Naive thymus-derived CD8-positive, alpha-beta T cell (primary cell): ENCODE data around the gene HYLS1. TPM values are rescaled to one million over a fixed set of nuclear protein-coding genes. Genes with fewer than 3 reads are reported as not detected.
"Not testable (repeated sequence)": the region's sequence is repeated elsewhere in the genome, so short reads cannot be mapped to it uniquely, and the experiment has no call there.

ENCODE experiments used
- ATAC-seq, 2 donors: fragments of 150-1000 bp; cut with Tn5 transposase in 1 of 2; sonication (Bioruptor Pico), chemical (Tn5 transposase) in 1 of 2; 1 replicate in 1 of 2; 2 replicates in 1 of 2; pipeline ENCODE4 v1.10.0; 2021; ENCODE audit warnings: mild to moderate bottlenecking in 2 of 2, moderate library complexity in 2 of 2
- POLR2A ChIA-PET: fragments of 350-600 bp; sonication (Branson Sonifier 250); formaldehyde crosslinking; loops from one replicate; lab custom pipeline; 2021; ENCODE audit warnings: antibody characterized with exemption; lab: Charles Lee
- DNase-seq, 10 donors: peaks; one replicate each; pipeline versions ENCODE4 v3.0.0 to v3.0.0-alpha.2; 2020 to 2022
- H3K27ac Mint-ChIP-seq, 10 donors: one replicate each; pipeline ENCODE4 v1.8.0; 2020 to 2022; ENCODE audit warnings: mild to moderate bottlenecking in 10 of 10, mixed read lengths in 10 of 10, moderate library complexity in 4 of 10, inconsistent platforms in 1 of 10
- H3K27me3 Mint-ChIP-seq, 5 donors: one replicate each; pipeline ENCODE4 v1.8.0; 2021 to 2022; ENCODE audit warnings: mixed read lengths in 5 of 5
- H3K36me3 Mint-ChIP-seq, 3 donors: one replicate each; pipeline ENCODE4 v1.8.0; 2020 to 2022; ENCODE audit warnings: mixed read lengths in 3 of 3, mild to moderate bottlenecking in 2 of 3, inconsistent platforms in 1 of 3
- H3K4me1 Mint-ChIP-seq, 4 donors: one replicate each; pipeline ENCODE4 v1.8.0; 2021 to 2022; ENCODE audit warnings: mixed read lengths in 4 of 4
- H3K4me3 Mint-ChIP-seq, 10 donors: one replicate each; pipeline ENCODE4 v1.8.0; 2020 to 2022; ENCODE audit warnings: mild to moderate bottlenecking in 10 of 10, mixed read lengths in 10 of 10, moderate library complexity in 6 of 10, inconsistent platforms in 1 of 10
- H3K9me3 Mint-ChIP-seq, 9 donors: one replicate each; pipeline ENCODE4 v1.8.0; 2020 to 2022; ENCODE audit warnings: mixed read lengths in 9 of 9, mild to moderate bottlenecking in 3 of 9, inconsistent platforms in 1 of 9, moderate library complexity in 1 of 9
- polyA plus RNA-seq, 3 donors: library from polyadenylated mRNA; unstranded; fragments of 300-500 nt; fragmentation: Illumina TruSeq; gene quantifications; one replicate each; pipeline ENCODE4 v1.2.3, GENCODE V29; 2021
- total RNA-seq, 8 experiments: library from RNA in 2 of 8; stranded (reverse) in 2 of 8; gene quantifications; one replicate each; pipeline ENCODE4 v1.2.3 and lab custom pipeline; 2021 to 2026

HYLS1 gene
- total RNA-seq (1 to 10 TPM; 4.8 to 5.1 TPM), polyA plus RNA-seq (1 to 10 TPM; 4.1 to 7.5 (median 4.4) TPM), total RNA-seq (lab: John Stamatoyannopoulos, UW) (0 to 6.3 (median 2.5) reads per million in 6 experiments)

- H3K36me3 Mint-ChIP-seq: peaks cover 0 to 11% (median 0%) of the 10 kb centered on the region in 3 donors
- H3K27ac Mint-ChIP-seq: peak within 1 kb of the TSS; percentile 92 to 98 (median 96)
- peaks cover 0 to 4% (median 0%) of the 10 kb centered on the region in 9 donors for H3K9me3 Mint-ChIP-seq
- H3K4me1 Mint-ChIP-seq: peaks cover 15 to 34% (median 28%) of the 10 kb centered on the region in 4 donors
- POLR2A ChIA-PET: interaction anchor here (0.5 to 2.2 kb wide), 12 partner anchors 8 to 412 kb away, joined by 3 to 38 read pairs (median 5); partner anchors contain the start of genes CHEK1, DDX25, EI24 and FAM118B
- peak within 1 kb of the TSS; percentile 86 to 97 (median 95) for H3K4me3 Mint-ChIP-seq
- H3K27me3 Mint-ChIP-seq: peaks cover 0 to 3% (median 0%) of the 10 kb centered on the region in 5 donors
- ATAC-seq (peak; percentile 90 to 91), DNase-seq (peak; percentile 87 to 99 (median 94))
Measured at GRCh38 chr11:125887373-125888324, at the start of gene HYLS1. TSS of gene HYLS1 (plus strand) at chr11:125887668. CDS start at chr11:125899369, 11,701 bp downstream.

GRCh38 chr11:125842321-125842948 lies 45.0 kb upstream of the HYLS1 start:
- POLR2A ChIA-PET: no interaction called here
- no peak for ATAC-seq
- H3K4me3 Mint-ChIP-seq: no peak overlapping the region
- peaks cover 15 to 40% (median 25%) of the 10 kb centered on the region in 9 donors for H3K9me3 Mint-ChIP-seq
- no peak overlapping the region for H3K27ac Mint-ChIP-seq
- H3K36me3 Mint-ChIP-seq: peaks cover 0 to 29% (median 10%) of the 10 kb centered on the region in 3 donors
- H3K4me1 Mint-ChIP-seq: no peaks in the 10 kb centered on the region
- peaks cover 7 to 22% (median 17%) of the 10 kb centered on the region in 5 donors for H3K27me3 Mint-ChIP-seq
- no peak for DNase-seq

DNA sequence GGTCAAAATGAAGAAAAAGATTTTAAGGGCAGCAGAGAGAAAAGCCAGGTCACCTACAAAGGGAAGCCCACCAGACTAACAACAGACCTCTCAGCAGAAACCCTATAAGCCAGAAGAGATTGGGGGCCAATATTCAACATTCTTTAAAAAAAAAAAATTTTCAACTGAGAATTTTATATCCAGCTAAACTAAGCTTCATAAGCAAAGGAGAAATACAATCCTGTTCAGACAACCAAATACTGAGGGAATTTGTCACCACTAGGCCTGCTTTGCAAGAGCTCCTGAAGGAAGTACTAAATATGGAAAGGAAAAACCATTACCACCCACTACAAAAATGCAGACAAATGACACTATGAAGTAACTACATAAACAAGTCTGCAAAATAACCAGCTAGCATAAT lies 41.3 kb upstream of the HYLS1 start:
- Mint-ChIP-seq H3K27me3 (peaks cover 0 to 19% (median 15%) of the 10 kb centered on the region in 5 donors), H3K9me3 (peaks cover 20 to 56% (median 37%) of the 10 kb centered on the region in 9 donors), H3K27ac (no peak overlapping the region), H3K36me3 (peaks cover 2 to 35% (median 13%) of the 10 kb centered on the region in 3 donors), H3K4me3 (no peak overlapping the region), H3K4me1 (no peaks in the 10 kb centered on the region)
- DNase-seq (no peak), ATAC-seq (no peak)
- POLR2A ChIA-PET: no interaction called here

GRCh38 chr11:125857670-125858069 lies 29.8 kb upstream of the HYLS1 start:
- H3K27ac Mint-ChIP-seq, POLR2A ChIA-PET, DNase-seq, H3K4me3 Mint-ChIP-seq, ATAC-seq: not testable (repeated sequence)
- H3K36me3 Mint-ChIP-seq: peaks cover 0 to 18% (median 14%) of the 10 kb centered on the region in 3 donors
- peaks cover 0 to 21% (median 2%) of the 10 kb centered on the region in 4 donors for H3K4me1 Mint-ChIP-seq
- peaks cover 11 to 26% (median 16%) of the 10 kb centered on the region in 5 donors for H3K27me3 Mint-ChIP-seq
- H3K9me3 Mint-ChIP-seq: peaks cover 5 to 70% (median 23%) of the 10 kb centered on the region in 9 donors

DNA sequence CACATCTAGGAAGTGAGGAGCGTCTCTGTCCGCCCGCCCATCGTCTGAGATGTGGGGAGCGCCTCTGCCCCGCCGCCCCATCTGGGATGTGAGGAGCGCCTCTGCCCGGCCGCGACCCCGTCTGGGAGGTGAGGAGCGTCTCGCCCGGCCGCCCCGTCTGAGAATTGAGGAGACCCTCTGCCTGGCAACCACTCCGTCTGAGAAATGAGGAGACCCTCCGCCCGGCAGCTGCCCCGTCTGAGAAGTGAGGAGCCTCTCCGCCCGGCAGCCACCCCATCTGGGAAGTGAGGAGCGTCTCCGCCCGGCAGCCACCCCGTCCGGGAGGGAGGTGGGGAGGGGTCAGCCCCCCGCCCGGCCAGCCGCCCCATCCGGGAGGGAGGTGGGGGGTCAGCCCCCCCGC lies 24.7 kb upstream of the HYLS1 start:
- POLR2A ChIA-PET, H3K4me1 Mint-ChIP-seq, ATAC-seq, H3K27ac Mint-ChIP-seq, H3K27me3 Mint-ChIP-seq, H3K4me3 Mint-ChIP-seq, DNase-seq: not testable (repeated sequence)
- Mint-ChIP-seq H3K36me3 (peaks cover 0 to 12% (median 0%) of the 10 kb centered on the region in 3 donors), H3K9me3 (peaks cover 2 to 42% (median 16%) of the 10 kb centered on the region in 9 donors)

- DNase-seq, POLR2A ChIA-PET, ATAC-seq, H3K4me1 Mint-ChIP-seq, H3K27me3 Mint-ChIP-seq, H3K36me3 Mint-ChIP-seq, H3K27ac Mint-ChIP-seq, H3K4me3 Mint-ChIP-seq: not testable (repeated sequence)
- peaks cover 0 to 17% (median 3%) of the 10 kb centered on the region in 9 donors for H3K9me3 Mint-ChIP-seq
Measured at GRCh38 chr11:125865354-125865753, 22.1 kb upstream of the HYLS1 start.

DNA sequence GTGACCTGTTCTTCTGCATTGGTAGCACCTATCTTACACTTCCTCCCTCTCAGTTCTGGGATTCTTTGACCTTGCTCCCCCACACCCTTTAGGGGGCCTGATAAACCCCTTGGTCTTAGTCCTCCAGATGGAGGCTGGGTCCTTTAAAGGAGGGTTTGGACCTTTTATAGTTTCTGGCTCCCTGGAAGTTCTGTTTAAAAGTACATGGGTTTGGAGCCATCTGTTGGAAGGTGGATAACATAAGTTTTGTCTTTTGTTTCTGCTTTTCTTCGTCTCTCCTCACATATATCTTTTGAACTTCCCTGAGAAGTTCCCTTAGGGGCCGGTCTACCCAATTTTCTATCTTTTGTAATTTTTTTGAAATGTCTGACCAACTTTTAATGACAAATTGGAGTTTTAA lies 17.9 kb upstream of the HYLS1 start:
- no peaks in the 10 kb centered on the region for H3K36me3 Mint-ChIP-seq
- H3K27me3 Mint-ChIP-seq: peaks cover 0 to 15% (median 4%) of the 10 kb centered on the region in 5 donors
- no peak for ATAC-seq
- no peak overlapping the region for H3K4me3 Mint-ChIP-seq
- peaks cover 0 to 4% (median under 1%) of the 10 kb centered on the region in 4 donors for H3K4me1 Mint-ChIP-seq
- peaks cover 0 to 11% (median 0%) of the 10 kb centered on the region in 9 donors for H3K9me3 Mint-ChIP-seq
- peak overlapping the region in 2 of 10 donors; percentile 24 to 36 for H3K27ac Mint-ChIP-seq
- POLR2A ChIA-PET: no interaction called here
- DNase-seq: no peak

DNA sequence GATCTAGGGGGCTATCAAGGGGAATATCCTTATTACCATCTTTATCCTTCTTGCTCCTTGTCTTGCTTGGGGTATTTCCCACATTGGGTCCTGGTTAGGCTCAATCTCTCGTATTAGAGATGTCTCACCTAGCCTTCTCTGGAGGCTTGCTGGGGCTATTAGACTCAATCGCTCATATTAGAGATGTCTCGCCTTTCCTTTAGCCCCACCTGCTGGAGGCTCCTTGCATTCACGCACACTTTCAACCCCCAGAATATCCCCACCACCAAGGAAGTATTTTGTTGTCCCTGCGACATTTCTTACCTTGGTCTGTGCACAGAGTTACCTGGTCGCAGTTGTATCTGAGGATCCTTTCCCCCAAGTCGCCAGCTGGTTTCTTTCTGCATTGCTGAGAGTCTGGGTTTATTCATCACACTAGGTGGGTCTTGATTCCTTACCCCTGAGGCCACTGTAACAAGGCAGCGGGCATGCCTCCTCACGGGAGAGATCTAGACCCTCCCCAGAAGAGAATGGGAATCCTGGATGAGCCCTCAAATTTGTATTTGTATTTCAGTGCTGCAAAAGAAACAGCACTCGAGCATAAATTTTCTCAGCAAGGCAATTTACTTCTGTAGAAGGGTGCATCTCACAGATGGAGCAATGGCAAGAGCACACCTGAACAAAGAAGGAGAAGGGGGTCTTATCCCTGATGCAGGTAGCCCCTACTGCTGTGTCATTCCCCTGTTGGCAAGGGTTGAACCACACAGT lies 15.9 kb upstream of the HYLS1 start:
- H3K27ac Mint-ChIP-seq: no peak overlapping the region
- POLR2A ChIA-PET: no interaction called here
- H3K4me1 Mint-ChIP-seq: peaks cover 0 to 4% (median under 1%) of the 10 kb centered on the region in 4 donors
- DNase-seq (peak in 2 of 10 donors; percentile 23 to 24), ATAC-seq (no peak)
- H3K36me3 Mint-ChIP-seq: no peaks in the 10 kb centered on the region
- H3K9me3 Mint-ChIP-seq: peaks cover 0 to 11% (median 0%) of the 10 kb centered on the region in 9 donors
- peaks cover 0 to 15% (median 2%) of the 10 kb centered on the region in 5 donors for H3K27me3 Mint-ChIP-seq
- no peak overlapping the region for H3K4me3 Mint-ChIP-seq

DNA sequence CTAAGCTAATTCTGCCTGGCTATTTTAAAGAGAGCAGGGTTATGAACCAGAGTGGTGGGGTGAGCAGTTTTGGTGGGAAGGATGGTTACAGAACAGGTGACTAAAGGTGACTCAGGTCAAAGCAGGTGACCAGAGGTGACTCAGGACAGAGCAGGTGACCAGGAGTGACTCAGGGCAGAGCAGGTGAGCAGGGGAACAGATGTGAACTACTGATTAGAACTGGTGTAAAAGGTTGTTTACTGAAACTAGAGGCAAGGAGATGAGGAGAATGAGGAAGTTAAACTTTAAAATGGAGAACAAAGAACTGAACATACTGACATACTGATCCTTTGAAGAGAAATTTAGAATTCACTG lies 15.4 kb upstream of the HYLS1 start:
- Mint-ChIP-seq H3K9me3 (peaks cover 0 to 11% (median 0%) of the 10 kb centered on the region in 9 donors), H3K27me3 (peaks cover 0 to 15% (median 2%) of the 10 kb centered on the region in 5 donors), H3K36me3 (no peaks in the 10 kb centered on the region), H3K4me3 (no peak overlapping the region), H3K4me1 (peaks cover 0 to 4% (median under 1%) of the 10 kb centered on the region in 4 donors), H3K27ac (peak overlapping the region in 1 of 10 donors; percentile 23)
- ATAC-seq (no peak), DNase-seq (no peak)
- POLR2A ChIA-PET: no interaction called here

DNA sequence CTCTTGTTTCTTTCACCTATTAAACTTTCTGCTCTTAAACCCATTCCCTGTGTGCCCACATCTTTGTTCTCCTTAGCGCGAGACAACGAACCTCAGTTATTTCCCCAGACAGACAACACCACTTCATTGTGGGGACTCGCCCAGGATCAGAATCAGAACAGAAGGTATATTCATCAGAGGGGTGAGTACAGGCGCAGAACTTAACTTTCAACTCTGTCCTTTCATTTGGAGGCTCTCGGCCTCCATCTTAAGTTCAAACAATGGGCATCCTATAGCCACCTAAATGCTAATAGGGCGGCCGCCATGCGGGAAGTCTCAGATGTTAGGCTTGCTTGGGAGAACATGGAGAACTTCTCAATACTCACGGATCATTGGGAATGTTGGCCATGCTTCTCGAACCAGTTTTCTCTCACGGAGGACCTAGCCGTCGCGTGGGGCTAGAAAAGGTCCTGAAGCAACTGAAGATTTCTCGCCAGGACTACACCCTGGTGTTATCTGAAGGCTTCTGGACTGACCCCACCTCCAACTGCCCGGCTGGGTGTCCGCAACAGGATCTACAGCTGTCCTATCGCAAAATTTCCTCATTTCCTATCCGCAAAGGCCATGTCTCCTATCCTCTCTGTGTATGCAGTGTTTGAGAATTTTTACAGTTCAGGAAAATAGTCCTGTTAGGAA lies 13.4 kb upstream of the HYLS1 start:
- H3K9me3 Mint-ChIP-seq: peaks cover 0 to 11% (median 0%) of the 10 kb centered on the region in 9 donors
- no peak overlapping the region for H3K4me3 Mint-ChIP-seq
- POLR2A ChIA-PET: interaction anchor here (0.5 kb wide), 1 partner anchor 914 kb away, joined by 3 read pairs; no protein-coding TSS in a partner anchor
- H3K27ac Mint-ChIP-seq: no peak overlapping the region
- no peaks in the 10 kb centered on the region for H3K36me3 Mint-ChIP-seq
- ATAC-seq (no peak), DNase-seq (no peak)
- peaks cover 0 to 15% (median 2%) of the 10 kb centered on the region in 5 donors for H3K27me3 Mint-ChIP-seq
- H3K4me1 Mint-ChIP-seq: peaks cover 0 to 4% (median under 1%) of the 10 kb centered on the region in 4 donors

DNA sequence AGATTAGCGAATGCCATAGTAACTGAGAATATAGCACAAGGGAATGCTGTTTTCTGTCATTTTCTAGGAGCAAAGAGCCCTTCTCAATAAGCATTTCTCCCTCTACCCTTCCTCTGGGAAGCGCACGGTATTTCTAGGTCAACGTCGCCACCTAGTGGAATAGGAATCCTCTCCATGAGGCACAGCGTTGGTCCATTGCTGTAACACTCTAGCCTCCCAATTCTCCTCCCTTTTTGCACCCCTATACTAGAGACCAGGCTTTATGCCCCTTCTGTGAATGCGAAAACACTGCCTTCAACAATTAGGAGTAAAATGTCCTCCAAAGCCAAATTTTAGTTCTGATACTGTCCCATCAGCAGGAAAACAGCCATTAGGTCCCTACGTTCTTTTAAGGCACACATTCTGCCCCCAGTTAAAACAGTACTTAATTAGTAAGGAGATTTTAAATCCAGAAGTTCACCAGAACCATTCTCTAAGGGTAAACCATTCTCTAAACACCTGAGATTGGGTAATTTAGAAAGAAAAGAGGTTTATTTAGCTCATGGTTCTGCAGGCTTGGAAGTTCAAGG lies 12.8 kb upstream of the HYLS1 start:
- POLR2A ChIA-PET: interaction anchor here (0.5 kb wide), 1 partner anchor 915 kb away, joined by 3 read pairs; no protein-coding TSS in a partner anchor
- ATAC-seq: peak; percentile 55 to 75
- H3K27me3 Mint-ChIP-seq: peaks cover 0 to 15% (median 2%) of the 10 kb centered on the region in 5 donors
- H3K27ac Mint-ChIP-seq: no peak overlapping the region
- peaks cover 0 to 11% (median 0%) of the 10 kb centered on the region in 9 donors for H3K9me3 Mint-ChIP-seq
- no peak overlapping the region for H3K4me3 Mint-ChIP-seq
- peaks cover 0 to 4% (median under 1%) of the 10 kb centered on the region in 4 donors for H3K4me1 Mint-ChIP-seq
- H3K36me3 Mint-ChIP-seq: no peaks in the 10 kb centered on the region
- DNase-seq: peak in 8 of 10 donors; percentile 9 to 70 (median 37)
